Cerebellar nuclear complex (tissue), 1 donor: Measurements from ENCODE around the gene FCRL5.

Source experiments
- DNase-seq, 2 experiments: peaks; one replicate each; lab custom pipeline; 2025; lab: John Stamatoyannopoulos, UW

FCRL5 gene

GRCh38 chr1:157523774-157524493 lies 28.4 kb downstream of the FCRL5 start:
- no peak for DNase-seq

- DNase-seq = no peak
Measured at GRCh38 chr1:157521056-157521455, 31.3 kb downstream of the FCRL5 start.

GRCh38 chr1:157520386-157520935 lies 31.9 kb downstream of the FCRL5 start:
- no peak for DNase-seq

- no peak for DNase-seq
Measured at GRCh38 chr1:157519451-157519850, 32.9 kb downstream of the FCRL5 start.

DNA sequence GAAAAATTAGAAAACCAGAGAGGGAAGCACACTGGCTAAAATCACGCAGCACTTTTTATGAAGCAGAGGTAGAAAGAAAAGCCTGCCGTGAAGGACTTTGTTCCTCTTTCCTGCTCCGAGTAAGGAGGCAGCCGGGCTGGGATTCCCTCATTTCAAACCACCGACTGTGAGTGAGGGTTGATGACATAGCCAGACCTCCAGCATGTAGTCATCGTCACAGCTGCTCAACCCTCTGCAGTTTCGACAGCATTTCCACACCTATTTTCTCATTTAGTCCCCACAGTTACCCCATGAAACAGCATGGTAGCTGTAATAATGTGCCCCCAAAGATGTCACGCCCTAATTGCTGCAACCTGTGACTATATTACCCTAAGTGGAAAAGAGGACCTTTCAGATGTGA lies 35.3 kb downstream of the FCRL5 start:
- DNase-seq = no peak

GRCh38 chr1:157515709-157516108 lies 36.6 kb downstream of the FCRL5 start:
- DNase-seq = no peak

GRCh38 chr1:157515141-157515540 lies 37.2 kb downstream of the FCRL5 start:
- DNase-seq = no peak

- DNase-seq = no peak
Measured at GRCh38 chr1:157512036-157512969, 40.0 kb downstream of the FCRL5 start.

DNA sequence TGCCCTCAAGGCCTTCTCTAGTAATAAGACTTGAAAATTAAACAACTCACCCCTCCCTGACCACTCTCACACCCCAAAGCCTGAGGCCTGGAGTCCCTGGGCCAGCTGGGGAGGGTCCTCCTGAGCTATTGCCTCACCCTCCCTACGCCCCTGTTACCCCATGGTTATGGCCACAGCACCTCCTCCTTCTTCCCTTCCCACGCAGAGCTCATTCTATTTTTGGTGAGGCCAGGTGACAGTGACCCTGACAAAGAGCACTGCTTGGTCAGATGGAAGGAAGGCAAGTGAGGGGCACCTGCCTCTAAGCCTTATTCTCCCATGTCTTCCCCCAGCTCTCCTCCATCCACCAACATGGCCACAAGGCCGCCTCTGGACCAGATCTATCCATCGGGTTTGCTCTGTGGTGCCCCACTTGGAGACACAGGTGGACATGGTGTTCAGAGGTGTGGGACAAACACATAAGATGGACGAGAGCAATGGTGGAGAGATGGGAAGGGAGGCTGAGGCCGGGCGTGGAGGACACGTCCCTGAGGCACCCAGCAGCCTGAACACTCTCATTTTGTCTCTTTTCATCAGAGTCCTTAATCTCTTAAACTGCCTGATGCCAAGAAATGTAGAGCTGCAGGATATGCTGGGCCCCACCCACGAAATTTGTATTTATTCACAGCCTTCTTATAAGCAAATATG lies 42.6 kb downstream of the FCRL5 start:
- DNase-seq = no peak

- DNase-seq = no peak
Measured at GRCh38 chr1:157505481-157506272, 46.6 kb downstream of the FCRL5 start.

GRCh38 chr1:157504646-157505045 lies 47.7 kb downstream of the FCRL5 start:
- no peak for DNase-seq

DNA sequence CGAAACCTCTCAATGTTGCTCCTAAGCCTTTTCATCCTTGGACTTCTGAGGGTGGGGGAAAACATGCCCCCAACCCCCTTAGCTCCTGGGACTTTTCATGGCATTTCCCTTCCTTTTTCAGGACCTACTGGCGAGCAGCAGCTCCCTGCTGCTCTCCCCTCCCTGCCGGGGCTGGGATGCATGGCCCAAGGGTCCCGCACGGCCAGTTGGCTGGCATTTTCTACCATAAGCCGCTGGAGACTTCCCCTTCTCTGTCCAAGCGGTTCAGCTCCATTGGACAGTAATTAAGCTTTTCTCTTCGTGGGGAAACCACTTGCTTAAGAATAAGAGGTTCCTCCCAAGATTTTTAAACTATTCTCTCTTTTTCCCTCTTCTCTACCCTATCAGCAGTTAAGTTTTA lies 52.8 kb downstream of the FCRL5 start:
- no peak for DNase-seq

GRCh38 chr1:157498736-157499090 lies 53.6 kb downstream of the FCRL5 start:
- no peak for DNase-seq

GRCh38 chr1:157497987-157498735 lies 54.2 kb downstream of the FCRL5 start:
- DNase-seq = no peak

DNA sequence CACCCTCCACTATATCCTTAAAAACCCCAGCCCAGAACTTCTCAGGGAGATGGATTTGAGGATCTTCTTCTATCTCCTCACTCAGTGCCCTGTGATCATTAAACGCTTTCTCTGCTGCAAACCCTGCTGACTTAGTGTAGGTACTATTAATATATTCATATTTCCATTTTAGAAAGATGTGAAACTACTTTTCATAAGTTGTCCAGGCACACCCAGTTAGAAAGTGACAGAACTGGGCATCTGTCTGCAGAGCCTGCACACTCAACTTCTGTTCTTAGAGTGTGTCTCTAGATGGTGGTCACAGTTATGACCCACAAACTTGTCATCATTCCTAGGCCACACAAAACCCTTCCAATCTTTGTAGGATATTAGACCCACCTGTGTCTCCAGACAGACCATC lies 55.0 kb downstream of the FCRL5 start:
- DNase-seq = no peak

- DNase-seq = no peak
Measured at GRCh38 chr1:157496121-157496526, 56.2 kb downstream of the FCRL5 start.

DNA sequence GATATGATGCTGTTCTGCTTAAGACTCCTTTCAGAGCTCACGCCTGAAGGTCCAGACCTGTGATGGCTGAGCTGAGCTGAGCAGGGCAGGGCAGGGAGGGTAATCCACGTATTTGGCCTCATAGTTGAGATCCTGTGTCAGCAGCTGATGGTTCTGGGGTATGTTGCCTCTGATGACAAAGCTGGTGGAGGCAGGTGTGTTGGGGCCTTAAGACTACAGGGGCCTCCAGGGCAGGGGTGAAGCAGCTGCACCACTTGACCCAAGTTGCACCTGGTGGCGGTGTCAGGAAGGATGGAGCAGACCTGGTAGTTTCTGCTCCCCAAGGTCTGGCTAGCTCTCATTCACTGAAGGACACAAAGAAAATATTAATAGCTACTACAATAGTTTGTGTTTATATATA lies 57.0 kb downstream of the FCRL5 start:
- DNase-seq = no peak

DNA sequence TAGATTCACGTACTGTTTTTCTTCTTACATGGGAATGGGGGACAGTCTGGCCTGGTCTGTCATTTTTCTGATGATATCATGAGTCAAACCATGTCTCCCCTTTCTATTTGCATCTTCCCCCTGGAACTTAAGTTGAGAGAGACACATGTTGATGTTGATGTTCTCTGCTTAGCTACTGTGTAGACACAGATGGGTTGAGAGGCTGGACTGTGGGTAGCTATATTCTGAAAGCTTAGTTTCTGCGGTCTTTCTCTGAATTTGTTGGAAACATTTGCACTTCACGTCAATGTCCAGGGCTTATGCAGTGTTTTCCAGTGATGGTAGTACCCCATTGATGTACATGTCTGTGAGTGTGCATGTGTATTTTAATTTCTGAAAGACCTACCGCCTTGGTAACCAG lies 58.2 kb downstream of the FCRL5 start:
- DNase-seq = no peak

GRCh38 chr1:157490467-157491165 lies 61.7 kb downstream of the FCRL5 start:
- DNase-seq = no peak

GRCh38 chr1:157488156-157488555 lies 64.2 kb downstream of the FCRL5 start:
- no peak for DNase-seq
